Endothelial cell of umbilical vein (primary cell): ENCODE measurements around the gene SELPLG. TPM values are rescaled to one million over a fixed set of nuclear protein-coding genes. Genes with fewer than 3 reads are reported as not detected.

ENCODE experiments used
- Bru-seq: library from RNA; stranded (reverse); fragments of 400-500 nt; gene quantifications from one replicate; lab custom pipeline; 2021; lab: Mats Ljungman, UMichigan
- BruChase-seq, 2 experiments: library from RNA; stranded (reverse); fragments of 400-500 nt; gene quantifications; one replicate each; lab custom pipeline; 2021; lab: Mats Ljungman, UMichigan
- BruUV-seq: library from RNA; stranded (reverse); fragments of 400-500 nt; replicated peaks from 2 replicates; lab custom pipeline; 2021; lab: Mats Ljungman, UMichigan
- CTCF ChIA-PET: fragments of 300-600, 350-600 bp; sonication (Branson Sonifier 250); formaldehyde crosslinking; loops from one replicate; lab custom pipeline; 2021; ENCODE audit warnings: antibody characterized with exemption, inconsistent platforms; lab: Charles Lee
- POLR2A ChIA-PET: fragments of 300-600, 350-600 bp; sonication (Branson Sonifier 250); formaldehyde crosslinking; loops from one replicate; lab custom pipeline; 2021; ENCODE audit warnings: antibody characterized with exemption, inconsistent platforms; lab: Charles Lee
- DNase-seq: peaks from one replicate; pipeline ENCODE4 v3.0.0-alpha.2; 2011; ENCODE audit warnings: low read depth, low spot score
- FAIRE-seq: peaks from 2 replicates; lab custom pipeline; 2011; peaks lifted over from hg19 to GRCh38; lab: Jason Lieb, UNC
- H2AFZ ChIP-seq: 2 replicates; pipeline ENCODE4 v1.6.0; 2012; ENCODE audit warnings: low read depth, low read length, control low read depth, inconsistent platforms
- H3K27ac ChIP-seq: 2 replicates; pipeline ENCODE4 v1.5.1; 2011; ENCODE audit warnings: low read depth, mild to moderate bottlenecking, control low read depth, low read length, moderate library complexity; ENCODE audit not compliant: insufficient read depth
- H3K27me3 ChIP-seq, 2 experiments: 2 replicates each; pipeline versions ENCODE4 v1.6.0 to v1.6.1; 2011; ENCODE audit warnings: low read length in 2 of 2, mixed read lengths in 1 of 2; ENCODE audit not compliant: control insufficient read depth in 2 of 2, insufficient read depth in 2 of 2
- H3K36me3 ChIP-seq, 2 experiments: 2 replicates in 1 of 2; 3 replicates in 1 of 2; pipeline ENCODE4 v1.5.1; 2011; ENCODE audit warnings: low read length in 2 of 2, mild to moderate bottlenecking in 1 of 2, moderate library complexity in 1 of 2; ENCODE audit not compliant: control insufficient read depth in 2 of 2, insufficient read depth in 2 of 2; ENCODE audit errors: extremely low read depth in 1 of 2
- H3K4me1 ChIP-seq: 3 replicates; pipeline ENCODE4 v1.5.1; 2011; ENCODE audit warnings: mild to moderate bottlenecking, low read length; ENCODE audit not compliant: control insufficient read depth, insufficient read depth; ENCODE audit errors: extremely low read depth
- H3K4me2 ChIP-seq: 2 replicates; pipeline ENCODE4 v1.6.1; 2011; ENCODE audit warnings: low read length, control low read depth, mixed read lengths; ENCODE audit not compliant: insufficient read depth
- H3K4me3 ChIP-seq, 3 experiments: fragments of 200-600 bp in 1 of 3; sonication (generic), shearing (Covaris generic) in 1 of 3; replicated peaks in 1 of 3; 2 replicates each; pipeline ENCODE4 v1.5.1; 2011 to 2016; ENCODE audit warnings: control low read depth in 3 of 3, low read length in 3 of 3, mild to moderate bottlenecking in 2 of 3, inconsistent platforms in 1 of 3, low read depth in 1 of 3, moderate library complexity in 1 of 3; ENCODE audit not compliant: insufficient read depth in 1 of 3
- H3K79me2 ChIP-seq: 2 replicates; pipeline ENCODE4 v1.6.0; 2012; ENCODE audit warnings: low read length, inconsistent platforms; ENCODE audit not compliant: control insufficient read depth, insufficient read depth
- H3K9ac ChIP-seq: replicated peaks from 2 replicates; pipeline ENCODE3; 2011; ENCODE audit warnings: low read length, control low read depth; ENCODE audit not compliant: insufficient read depth; ENCODE audit errors: extremely low read depth
- H3K9me1 ChIP-seq: replicated peaks from 3 replicates; pipeline ENCODE4 v1.6.0; 2011; ENCODE audit warnings: mild to moderate bottlenecking, low read length; ENCODE audit not compliant: control insufficient read depth, insufficient read depth; ENCODE audit errors: extremely low read depth
- H3K9me3 ChIP-seq: replicated peaks from 2 replicates; pipeline ENCODE4 v1.5.1; 2012; ENCODE audit warnings: low read length, inconsistent platforms; ENCODE audit not compliant: control insufficient read depth, insufficient read depth
- H4K20me1 ChIP-seq: replicated peaks from 2 replicates; pipeline ENCODE3; 2011; ENCODE audit warnings: mild to moderate bottlenecking, low read length; ENCODE audit not compliant: control insufficient read depth, insufficient read depth; ENCODE audit errors: extremely low read depth
- CTCF ChIP-seq, 2 donors: IDR thresholded peaks; 1 replicate in 1 of 2; 2 replicates in 1 of 2; pipeline ENCODE4 v1.5.1; 2011; ENCODE audit warnings: low read length in 2 of 2, mild to moderate bottlenecking in 2 of 2, moderate library complexity in 2 of 2, control low read depth in 1 of 2, inconsistent platforms in 1 of 2, low read depth in 1 of 2; ENCODE audit not compliant: insufficient read depth in 1 of 2; ENCODE audit errors: extremely low read depth in 1 of 2
- EZH2 ChIP-seq: IDR thresholded peaks from 2 replicates; pipeline ENCODE4 v1.6.1; 2012; ENCODE audit warnings: borderline replicate concordance, low read depth, mild to moderate bottlenecking, moderate library complexity, low read length, inconsistent platforms; ENCODE audit not compliant: severe bottlenecking
- FOS ChIP-seq: IDR thresholded peaks from 2 replicates; pipeline ENCODE4 v1.6.1; 2011; ENCODE audit warnings: mild to moderate bottlenecking, low read length, moderate library complexity, borderline replicate concordance; ENCODE audit not compliant: insufficient read depth
- GATA2 ChIP-seq: IDR thresholded peaks from 2 replicates; pipeline ENCODE4 v1.7.0; 2011; ENCODE audit warnings: low read depth, mild to moderate bottlenecking, moderate library complexity, mixed read lengths, low read length; ENCODE audit not compliant: insufficient read length, insufficient read depth
- JUN ChIP-seq: IDR thresholded peaks from 2 replicates; pipeline ENCODE4 v1.6.1; 2011; ENCODE audit warnings: borderline replicate concordance, low read depth; ENCODE audit not compliant: insufficient read length, insufficient read depth
- MAX ChIP-seq: IDR thresholded peaks from 2 replicates; pipeline ENCODE4 v1.6.1; 2011; ENCODE audit not compliant: insufficient read depth, insufficient read length
- MYC ChIP-seq: IDR thresholded peaks from one replicate; pipeline ENCODE4 v1.6.1; 2011; ENCODE audit warnings: mild to moderate bottlenecking, low read depth, low read length
- POLR2A ChIP-seq: IDR thresholded peaks from 2 replicates; pipeline ENCODE4 v1.6.1; 2012; ENCODE audit warnings: low read depth, mild to moderate bottlenecking, control low read depth, low read length
- POLR2AphosphoS5 ChIP-seq: IDR thresholded peaks from 2 replicates; pipeline ENCODE4 v1.6.1; 2012; ENCODE audit warnings: low read depth, mild to moderate bottlenecking, control low read depth, low read length, moderate library complexity; ENCODE audit not compliant: insufficient read depth
- dilution Hi-C: fragments of 300-500 bp; cut with MboI; formaldehyde crosslinking; loops from one replicate; pipeline ENCODE4 v1.15.0; 2019; ENCODE audit warnings: low sequenced_read_pairs; ENCODE audit not compliant: extremely low pct_ligation_motif_present
- intact Hi-C: fragments of 100-400 bp; cut with micrococcal nuclease; formaldehyde crosslinking; loops from one replicate; pipeline ENCODE4 v1.10.0; 2022
- long read RNA-seq: library from polyadenylated mRNA; stranded (forward); transcript quantifications from one replicate; pipeline ENCODE4 v2.0.0, GENCODE V29; 2021
- polyA minus RNA-seq, 3 experiments: library from RNA; depleted of rRNA, polyadenylated mRNA; stranded (reverse); fragments of >200 nt; gene quantifications; 1 replicate in 1 of 3; 2 replicates in 2 of 3; pipeline ENCODE4 v1.2.3, GENCODE V29; 2011
- polyA plus RNA-seq, 4 experiments: library from polyadenylated mRNA; depleted of rRNA in 3 of 4; stranded (reverse) in 3 of 4; unstranded in 1 of 4; fragments of >200 nt; gene quantifications; 2 replicates each; pipeline versions ENCODE4 v1.2.1 to v1.2.3, GENCODE V29; 2011 to 2012; ENCODE audit warnings: missing spikeins in 1 of 4
- total RNA-seq: library from RNA; stranded (reverse); gene quantifications from 2 replicates; pipeline ENCODE4 v1.2.3, GENCODE V29; 2021

SELPLG gene
- 0.62 and 1.2 TPM in 2 replicates for total RNA-seq
- polyA plus RNA-seq, result 1.0 and 1.8 TPM in 2 replicates
- polyA plus RNA-seq (2011; cell fraction: cytosol; rRNA removed), result 0.52 and 0.71 TPM in 2 replicates
- 1.0 and 1.6 TPM in 2 replicates for polyA plus RNA-seq (2011; cell fraction: nucleus; rRNA removed)
- polyA plus RNA-seq (2012), result 0.29 and 0.68 TPM in 2 replicates
- polyA minus RNA-seq, result 0.34 and 0.62 TPM in 2 replicates
- polyA minus RNA-seq (2011; cell fraction: cytosol; rRNA and poly(A)+ RNA removed), result 1.1 TPM
- 0.53 and 0.91 TPM in 2 replicates for polyA minus RNA-seq (2011; cell fraction: nucleus; rRNA and poly(A)+ RNA removed)
- Bru-seq, nascent RNA, result percentile 29 among the genes with signal in this experiment
- percentile 67 among the genes with signal in this experiment for BruChase-seq, experiment 1, labeled RNA remaining after a 6-hour chase
- BruChase-seq, experiment 2, labeled RNA remaining after a 2-hour chase, result percentile 44 among the genes with signal in this experiment
- long read RNA-seq, result 0 reads

DNA sequence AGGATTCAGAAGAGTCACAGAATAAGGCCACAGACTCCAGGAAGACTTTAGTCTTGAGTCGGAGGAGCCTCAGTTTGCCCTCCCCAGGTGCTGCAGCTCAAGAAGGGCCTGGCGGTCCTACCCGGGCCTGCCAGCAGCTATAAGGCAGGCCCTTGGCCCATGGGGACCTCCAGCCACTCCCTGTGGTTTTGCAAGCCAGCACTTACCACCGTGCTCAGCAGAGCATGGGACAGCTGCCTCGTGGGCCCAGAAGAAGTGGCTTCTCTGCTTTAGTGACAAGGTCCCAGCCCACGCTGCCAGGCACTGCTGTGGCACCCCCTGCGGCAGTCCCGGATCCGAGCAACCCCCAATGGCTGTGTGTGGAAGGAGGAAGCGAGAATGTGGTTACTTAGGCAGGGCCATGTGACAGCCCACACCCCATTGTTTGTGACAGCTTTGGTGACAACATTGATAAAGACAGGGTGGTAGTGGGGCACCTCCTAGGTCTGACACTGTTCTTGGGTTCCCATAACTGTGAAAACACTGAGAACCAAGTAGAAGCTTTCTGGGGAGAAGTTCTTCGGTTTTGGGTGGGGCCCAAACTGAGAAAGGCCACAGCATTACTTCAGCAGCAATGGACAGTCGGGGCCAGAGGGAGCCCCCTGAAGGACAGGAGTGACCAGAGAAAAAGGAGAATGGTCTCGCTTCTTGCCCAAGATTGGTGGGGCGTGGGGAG, at the start of gene SELPLG:
SELPLG (minus strand) TSS at position 361 of the 715 bp plus-strand sequence. CDS start 9,587 bp downstream, outside the sequence.
- Histone ChIP-seq H3K9me1 (no peaks in the 10 kb centered on the region), H3K4me3 (no peak within 1 kb of the TSS), H4K20me1 (no peaks in the 10 kb centered on the region), H3K9ac (no peak within 1 kb of the TSS), H3K9me3 (no peaks in the 10 kb centered on the region), H3K4me2 (no peak within 1 kb of the TSS), H3K4me1 (peaks cover 29% of the 10 kb centered on the region), H3K36me3 (no peaks in the 10 kb centered on the region), H3K27ac (no peak within 1 kb of the TSS), H2AFZ (no peak within 1 kb of the TSS), H3K27me3 (no peaks in the 10 kb centered on the region), H3K79me2 (no peaks in the 10 kb centered on the region)
- FAIRE-seq (no peak), DNase-seq (no peak)
- POLR2A ChIA-PET, result no interaction called here
- TF ChIP-seq CTCF (IDR thresholded peaks at IDR 0.05; ENCODE audit: extremely low read depth in 1 of 2, insufficient read depth in 1 of 2, low read depth in 1 of 2, low read length in 2 of 2) (no peak), POLR2A (no peak), EZH2 (no peak), FOS (no peak), JUN (no peak), MAX (no peak), POLR2AphosphoS5 (no peak), GATA2 (no peak), MYC (no peak)
- intact Hi-C loops, result no loop called here
- dilution Hi-C loops, result no loop called here
- no TSS peak for BruUV-seq
- CTCF ChIA-PET, result interaction anchor here (7.3 kb wide), 1 partner anchor 16 kb away, joined by 37 read pairs; no protein-coding TSS in a partner anchor
